GM23338 (cell line): Measurements from ENCODE around the gene YBEY. TPM values are rescaled to one million over a fixed set of nuclear protein-coding genes. Genes with fewer than 3 reads are reported as not detected.

Experiments
- ATAC-seq: fragments of 200-7000 bp; cut with Tn5 transposase; 3 replicates; pipeline ENCODE4 v1.9.1; 2020
- DNase-seq: peaks from one replicate; pipeline ENCODE4 v3.0.0-alpha.2; 2015; ENCODE audit warnings: low spot score
- H2AFZ ChIP-seq: fragments of 200-600 bp; sonication (generic); 2 replicates; pipeline ENCODE4 v1.8.0; 2016; ENCODE audit warnings: antibody characterized with exemption, mild to moderate bottlenecking, moderate library complexity
- H3F3A ChIP-seq: fragments of 200-600 bp; sonication (generic); replicated peaks from 2 replicates; pipeline ENCODE4 v1.8.0; 2017; ENCODE audit warnings: antibody characterized with exemption, mixed run types, low read depth
- H3K27ac ChIP-seq: fragments of 200-600 bp; sonication (generic); 2 replicates; pipeline ENCODE4 v1.6.1; 2016; ENCODE audit warnings: low read depth
- H3K27me3 ChIP-seq: fragments of 200-600 bp; sonication (generic); 2 replicates; pipeline ENCODE4 v1.8.0; 2016; ENCODE audit warnings: mild to moderate bottlenecking, mixed run types, moderate library complexity; ENCODE audit not compliant: insufficient read depth
- H3K36me3 ChIP-seq: fragments of 200-600 bp; sonication (generic); 2 replicates; pipeline ENCODE4 v1.8.0; 2016; ENCODE audit warnings: mild to moderate bottlenecking; ENCODE audit not compliant: insufficient read depth
- H3K4me1 ChIP-seq: fragments of 200-600 bp; sonication (generic); 2 replicates; pipeline ENCODE4 v1.8.0; 2016; ENCODE audit warnings: mild to moderate bottlenecking, moderate library complexity; ENCODE audit not compliant: insufficient read depth
- H3K4me2 ChIP-seq: fragments of 200-600 bp; sonication (generic); 2 replicates; pipeline ENCODE4 v1.7.1; 2017; ENCODE audit warnings: mixed run types
- H3K4me3 ChIP-seq: fragments of 200-600 bp; sonication (generic); 2 replicates; pipeline ENCODE4 v1.6.1; 2016; ENCODE audit warnings: mixed run types
- H3K79me2 ChIP-seq: fragments of 200-600 bp; sonication (generic); replicated peaks from 2 replicates; pipeline ENCODE4 v1.8.0; 2017; ENCODE audit warnings: mild to moderate bottlenecking; ENCODE audit not compliant: insufficient read depth
- H3K9me2 ChIP-seq: fragments of 200-600 bp; sonication (generic); 2 replicates; pipeline ENCODE4 v1.8.0; 2017; ENCODE audit not compliant: insufficient read depth
- H4K20me1 ChIP-seq: fragments of 200-600 bp; sonication (generic); replicated peaks from 2 replicates; pipeline ENCODE4 v1.8.0; 2017; ENCODE audit warnings: mild to moderate bottlenecking; ENCODE audit not compliant: insufficient read depth
- H3K27ac Mint-ChIP-seq: 2 replicates; pipeline ENCODE4 v1.8.0; 2020; ENCODE audit warnings: inconsistent platforms, mild to moderate bottlenecking, moderate library complexity, mixed read lengths
- H3K27me3 Mint-ChIP-seq: 3 replicates; pipeline ENCODE4 v1.8.0; 2022; ENCODE audit warnings: low read depth, mild to moderate bottlenecking, moderate library complexity, mixed read lengths, inconsistent platforms; ENCODE audit not compliant: insufficient read depth, poor library complexity
- H3K36me3 Mint-ChIP-seq: 3 replicates; pipeline ENCODE4 v1.8.0; 2021; ENCODE audit warnings: low read depth, mild to moderate bottlenecking, inconsistent platforms, moderate library complexity, mixed read lengths
- H3K4me1 Mint-ChIP-seq: 3 replicates; pipeline ENCODE4 v1.8.0; 2020; ENCODE audit warnings: mild to moderate bottlenecking, inconsistent platforms, mixed read lengths
- H3K4me3 Mint-ChIP-seq: 3 replicates; pipeline ENCODE4 v1.8.0; 2021; ENCODE audit warnings: moderate library complexity, mild to moderate bottlenecking, inconsistent platforms, mixed read lengths
- H3K9me3 Mint-ChIP-seq: 3 replicates; pipeline ENCODE4 v1.8.0; 2020; ENCODE audit warnings: moderate library complexity, mild to moderate bottlenecking, inconsistent platforms, mixed read lengths
- EZH2 ChIP-seq: fragments of 200-600 bp; sonication (generic); IDR thresholded peaks from one replicate; pipeline ENCODE4 v1.8.0; 2017; ENCODE audit warnings: antibody characterized with exemption, mild to moderate bottlenecking, low read depth; ENCODE audit not compliant: unreplicated experiment
- EZH2phosphoT487 ChIP-seq: fragments of 200-600 bp; sonication (generic); IDR thresholded peaks from one replicate; pipeline ENCODE4 v1.8.1; 2018; ENCODE audit warnings: antibody characterized with exemption; ENCODE audit not compliant: unreplicated experiment
- JUNB ChIP-seq: IDR thresholded peaks from one replicate; pipeline ENCODE4 v1.6.1; 2016; ENCODE audit warnings: antibody characterized with exemption; ENCODE audit not compliant: unreplicated experiment
- ZNF331 ChIP-seq: fragments of 250-450 bp; sonication (Bioruptor Pico); IDR thresholded peaks from 2 replicates; pipeline ENCODE4 v1.5.0; 2020; ENCODE audit warnings: low read depth, mild to moderate bottlenecking, moderate library complexity
- polyA plus RNA-seq: library from polyadenylated mRNA; unstranded; fragments of >200 nt; fragmentation: Nextera tagmentation; extraction: Ambion mirVana; gene quantifications from 2 replicates; pipeline ENCODE4 v1.2.1, GENCODE V29; 2016
- total RNA-seq: library from RNA; depleted of rRNA; stranded (reverse); fragments of >200 nt; shearing (Covaris generic); gene quantifications from 2 replicates; pipeline ENCODE4 v1.2.3, GENCODE V29; 2014
- TF ChIP-seq, protein P1 (sequence below), 2 experiments: fragments of 200-600 bp in 1 of 2; sonication (generic) in 1 of 2; conservative IDR thresholded peaks; 2 replicates each; pipeline versions ENCODE4 v1.5.1 to v1.6.1; 2016 to 2017; ENCODE audit warnings: antibody characterized with exemption in 2 of 2, low read depth in 2 of 2, mild to moderate bottlenecking in 2 of 2, moderate library complexity in 1 of 2
- TF ChIP-seq, protein P2 (sequence below): IDR thresholded peaks from 2 replicates; pipeline ENCODE4 v1.6.1; 2016; ENCODE audit warnings: antibody characterized with exemption

The YBEY gene
- total and polyA plus RNA-seq, 2 experiments from 2014 or later = 28.1 to 31.8 TPM

DNA sequence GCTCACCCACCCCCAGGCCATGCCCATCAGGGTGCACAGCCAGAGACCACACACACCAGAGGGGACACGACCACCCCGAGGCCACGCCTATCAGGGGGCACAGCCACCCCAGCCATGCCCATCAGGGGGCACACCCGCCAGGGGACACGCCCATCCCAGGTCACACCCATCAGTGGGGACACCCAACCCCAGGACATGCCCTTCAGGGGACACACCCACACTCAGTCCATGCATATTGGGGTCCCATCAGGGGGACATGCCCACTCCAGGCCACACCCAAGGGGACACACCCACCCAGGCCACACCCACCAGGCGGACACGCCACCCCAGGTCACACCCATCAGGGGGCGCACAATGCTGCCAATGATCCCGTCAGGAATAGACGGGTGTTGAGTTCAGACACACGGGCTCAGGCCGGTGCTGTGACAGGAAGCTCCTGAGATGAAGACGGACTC, 21.4 kb upstream of the YBEY start:
- DNase-seq = peak; percentile 23
- H3K4me1 Mint-ChIP-seq = no peaks in the 10 kb centered on the region
- TF ChIP-seq ZNF331 (CRISPR knock-in tag) (no peak), JUNB (no peak), EZH2 (no peak), EZH2phosphoT487 (no peak)
- TF ChIP-seq, protein P1, sequence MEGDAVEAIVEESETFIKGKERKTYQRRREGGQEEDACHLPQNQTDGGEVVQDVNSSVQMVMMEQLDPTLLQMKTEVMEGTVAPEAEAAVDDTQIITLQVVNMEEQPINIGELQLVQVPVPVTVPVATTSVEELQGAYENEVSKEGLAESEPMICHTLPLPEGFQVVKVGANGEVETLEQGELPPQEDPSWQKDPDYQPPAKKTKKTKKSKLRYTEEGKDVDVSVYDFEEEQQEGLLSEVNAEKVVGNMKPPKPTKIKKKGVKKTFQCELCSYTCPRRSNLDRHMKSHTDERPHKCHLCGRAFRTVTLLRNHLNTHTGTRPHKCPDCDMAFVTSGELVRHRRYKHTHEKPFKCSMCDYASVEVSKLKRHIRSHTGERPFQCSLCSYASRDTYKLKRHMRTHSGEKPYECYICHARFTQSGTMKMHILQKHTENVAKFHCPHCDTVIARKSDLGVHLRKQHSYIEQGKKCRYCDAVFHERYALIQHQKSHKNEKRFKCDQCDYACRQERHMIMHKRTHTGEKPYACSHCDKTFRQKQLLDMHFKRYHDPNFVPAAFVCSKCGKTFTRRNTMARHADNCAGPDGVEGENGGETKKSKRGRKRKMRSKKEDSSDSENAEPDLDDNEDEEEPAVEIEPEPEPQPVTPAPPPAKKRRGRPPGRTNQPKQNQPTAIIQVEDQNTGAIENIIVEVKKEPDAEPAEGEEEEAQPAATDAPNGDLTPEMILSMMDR (conservative IDR thresholded peaks at IDR 0.05; ENCODE audit: low read depth in 2 of 2) = peak in 1 of 2 experiments; percentile 40; a peak in 2 of 4 replicates
- H3K4me2 ChIP-seq = no peak overlapping the region
- no peak overlapping the region for H3K27ac Mint-ChIP-seq
- H3K4me3 Mint-ChIP-seq = no peak overlapping the region
- H3K9me3 Mint-ChIP-seq = no peaks in the 10 kb centered on the region
- no peak overlapping the region for H2AFZ ChIP-seq
- no peaks in the 10 kb centered on the region for H3K79me2 ChIP-seq
- no peaks in the 10 kb centered on the region for H3K9me2 ChIP-seq
- no peaks in the 10 kb centered on the region for H3K27me3 ChIP-seq
- H3K4me3 ChIP-seq = no peak overlapping the region
- H4K20me1 ChIP-seq = peaks cover 9% of the 10 kb centered on the region; the same call in 1 of the 2 replicates
- no peak overlapping the region for H3K27ac ChIP-seq
- H3K36me3 ChIP-seq = peaks cover 29% of the 10 kb centered on the region
- peaks cover 77% of the 10 kb centered on the region for H3K36me3 Mint-ChIP-seq
- peaks cover 4% of the 10 kb centered on the region for H3K27me3 Mint-ChIP-seq
- ATAC-seq = peak; percentile 59
- H3K4me1 ChIP-seq = no peaks in the 10 kb centered on the region
- 0 out of 2 replicates have a peak, but pooled peaks cover 6% of the 10 kb centered on the region for H3F3A ChIP-seq

DNA sequence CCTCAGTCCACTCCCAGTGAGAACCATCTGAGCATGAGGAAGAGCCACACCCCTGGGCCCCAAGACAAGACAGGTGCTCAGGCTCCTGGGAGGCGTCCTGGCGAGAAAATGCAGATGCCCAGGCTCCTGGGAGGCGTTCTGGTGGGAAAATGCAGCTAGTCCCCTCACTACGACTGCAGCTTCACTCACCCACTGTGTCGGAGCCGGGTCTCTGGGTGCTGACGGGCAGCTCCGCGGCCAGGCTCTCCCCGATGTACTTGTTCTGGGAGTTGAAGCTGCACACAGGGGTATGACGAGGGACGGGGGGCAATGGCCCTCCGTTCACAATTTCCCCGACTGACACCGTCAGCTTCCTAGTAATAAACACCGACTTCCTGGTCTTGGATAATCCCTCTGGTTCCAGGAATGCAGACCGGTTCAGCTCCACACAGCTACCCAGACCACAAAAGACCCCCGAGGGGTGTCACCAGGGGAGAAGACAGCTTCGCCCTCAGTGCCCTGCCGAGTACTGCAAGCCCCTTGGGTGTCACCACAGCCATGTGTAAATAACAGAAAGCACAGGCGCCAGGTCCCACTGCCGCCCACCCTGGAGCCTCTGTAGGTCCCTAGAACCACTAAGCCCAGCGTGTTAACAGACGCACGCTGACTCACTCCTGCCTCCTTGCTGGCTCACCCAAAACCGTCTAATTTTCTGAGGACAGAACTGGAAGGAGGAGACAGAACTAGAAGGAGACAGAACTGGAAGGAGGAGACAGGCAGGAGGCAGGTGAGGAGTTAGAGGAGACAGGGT, 20.2 kb upstream of the YBEY start:
- Mint-ChIP-seq H3K27ac (peak overlapping the region; percentile 64; the same call in 1 of the 2 replicates), H3K4me3 (no peak overlapping the region), H3K4me1 (no peaks in the 10 kb centered on the region), H3K36me3 (peaks cover 75% of the 10 kb centered on the region), H3K27me3 (peaks cover 6% of the 10 kb centered on the region), H3K9me3 (no peaks in the 10 kb centered on the region)
- Histone ChIP-seq H3K9me2 (no peaks in the 10 kb centered on the region), H4K20me1 (peaks cover 9% of the 10 kb centered on the region; the same call in 1 of the 2 replicates), H3K79me2 (no peaks in the 10 kb centered on the region), H3K4me3 (no peak overlapping the region), H2AFZ (no peak overlapping the region), H3K4me2 (no peak overlapping the region), H3K27me3 (no peaks in the 10 kb centered on the region), H3K4me1 (no peaks in the 10 kb centered on the region), H3F3A (0 out of 2 replicates have a peak, but pooled peaks cover 6% of the 10 kb centered on the region), H3K36me3 (peaks cover 30% of the 10 kb centered on the region), H3K27ac (no peak overlapping the region)
- TF ChIP-seq, protein P1 (conservative IDR thresholded peaks at IDR 0.05; ENCODE audit: low read depth in 2 of 2) = no peak
- TF ChIP-seq, protein P2, sequence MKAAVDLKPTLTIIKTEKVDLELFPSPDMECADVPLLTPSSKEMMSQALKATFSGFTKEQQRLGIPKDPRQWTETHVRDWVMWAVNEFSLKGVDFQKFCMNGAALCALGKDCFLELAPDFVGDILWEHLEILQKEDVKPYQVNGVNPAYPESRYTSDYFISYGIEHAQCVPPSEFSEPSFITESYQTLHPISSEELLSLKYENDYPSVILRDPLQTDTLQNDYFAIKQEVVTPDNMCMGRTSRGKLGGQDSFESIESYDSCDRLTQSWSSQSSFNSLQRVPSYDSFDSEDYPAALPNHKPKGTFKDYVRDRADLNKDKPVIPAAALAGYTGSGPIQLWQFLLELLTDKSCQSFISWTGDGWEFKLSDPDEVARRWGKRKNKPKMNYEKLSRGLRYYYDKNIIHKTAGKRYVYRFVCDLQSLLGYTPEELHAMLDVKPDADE = no peak
- no peak for TF ChIP-seq ZNF331 (CRISPR knock-in tag)
- no peak for DNase-seq
- ATAC-seq = no peak
